Erythroblast (primary cell): Measurements from ENCODE around the gene LIPE.

Experiments used
- GATA1 ChIP-seq: IDR thresholded peaks from 2 replicates; pipeline ENCODE4 v1.6.1; 2011; ENCODE audit warnings: low read depth, mild to moderate bottlenecking, control low read depth, low read length, moderate library complexity
- POLR2A ChIP-seq: IDR thresholded peaks from 2 replicates; pipeline ENCODE4 v1.6.1; 2011; ENCODE audit warnings: mild to moderate bottlenecking, low read length

- TF ChIP-seq POLR2A, result no peak
- TF ChIP-seq GATA1, result no peak
Observed at GRCh38 chr19:42455621-42456081, 28.5 kb upstream of the LIPE start.
